ENCODE data around the gene PRDM9. TPM values are rescaled to one million over a fixed set of nuclear protein-coding genes. Genes with fewer than 3 reads are reported as not detected.
"Not testable (repeated sequence)": the region's sequence is repeated elsewhere in the genome, so short reads cannot be mapped to it uniquely, and the experiment has no call there.

The PRDM9 gene
- total RNA-seq, 1 donor from 2014 or later = not detected

GRCh38 chr5:23525751-23526150 lies 18.3 kb downstream of the PRDM9 start:
- intact Hi-C loops (cut with DNase I) = no loop called here

DNA sequence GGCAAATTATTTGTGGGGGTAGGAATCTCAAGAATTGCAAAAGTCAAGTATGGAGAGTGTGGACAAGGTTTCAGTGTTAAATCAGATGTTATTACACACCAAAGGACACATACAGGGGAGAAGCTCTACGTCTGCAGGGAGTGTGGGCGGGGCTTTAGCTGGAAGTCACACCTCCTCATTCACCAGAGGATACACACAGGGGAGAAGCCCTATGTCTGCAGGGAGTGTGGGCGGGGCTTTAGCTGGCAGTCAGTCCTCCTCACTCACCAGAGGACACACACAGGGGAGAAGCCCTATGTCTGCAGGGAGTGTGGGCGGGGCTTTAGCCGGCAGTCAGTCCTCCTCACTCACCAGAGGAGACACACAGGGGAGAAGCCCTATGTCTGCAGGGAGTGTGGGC lies 19.2 kb downstream of the PRDM9 start:
- intact Hi-C loops (cut with DNase I); DNase-seq (ENCODE audit: low spot score); ATAC-seq: not testable (repeated sequence)

More at GRCh38 chr5:23525751-23526150, 18.3 kb downstream of the PRDM9 start:
- no peak for ATAC-seq
- DNase-seq (ENCODE audit: low spot score) = no peak

DNA sequence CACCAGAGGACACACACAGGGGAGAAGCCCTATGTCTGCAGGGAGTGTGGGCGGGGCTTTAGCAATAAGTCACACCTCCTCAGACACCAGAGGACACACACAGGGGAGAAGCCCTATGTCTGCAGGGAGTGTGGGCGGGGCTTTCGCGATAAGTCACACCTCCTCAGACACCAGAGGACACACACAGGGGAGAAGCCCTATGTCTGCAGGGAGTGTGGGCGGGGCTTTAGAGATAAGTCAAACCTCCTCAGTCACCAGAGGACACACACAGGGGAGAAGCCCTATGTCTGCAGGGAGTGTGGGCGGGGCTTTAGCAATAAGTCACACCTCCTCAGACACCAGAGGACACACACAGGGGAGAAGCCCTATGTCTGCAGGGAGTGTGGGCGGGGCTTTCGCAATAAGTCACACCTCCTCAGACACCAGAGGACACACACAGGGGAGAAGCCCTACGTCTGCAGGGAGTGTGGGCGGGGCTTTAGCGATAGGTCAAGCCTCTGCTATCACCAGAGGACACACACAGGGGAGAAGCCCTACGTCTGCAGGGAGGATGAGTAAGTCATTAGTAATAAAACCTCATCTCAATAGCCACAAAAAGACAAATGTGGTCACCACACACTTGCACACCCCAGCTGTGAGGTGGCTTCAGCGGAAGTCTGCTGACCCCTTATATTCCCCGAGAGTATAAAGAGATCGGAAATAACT lies 20.0 kb downstream of the PRDM9 start:
- intact Hi-C loops (cut with DNase I) = not testable (repeated sequence)

DNA sequence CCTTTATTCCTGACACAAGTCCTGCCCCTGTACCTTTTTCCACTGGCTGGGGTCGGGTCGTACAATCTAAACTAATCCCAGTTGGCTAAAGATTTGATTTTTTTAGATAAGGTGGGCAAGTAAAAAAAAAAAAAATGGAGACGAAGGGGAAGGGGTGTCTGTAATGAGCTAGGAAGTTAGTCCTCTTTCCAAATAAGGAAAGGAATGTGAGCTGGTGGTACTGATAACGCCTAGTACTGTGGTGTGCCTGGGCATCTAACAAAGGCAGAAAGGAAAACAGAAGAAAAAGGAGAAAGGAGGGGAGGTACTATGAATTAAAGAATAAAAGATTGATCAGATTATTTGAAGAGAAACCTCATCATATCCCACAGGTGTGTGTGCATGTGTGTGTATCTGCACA lies 21.3 kb downstream of the PRDM9 start:
- DNase-seq (ENCODE audit: low spot score) (no peak), ATAC-seq (no peak)
- intact Hi-C loops (cut with DNase I) = no loop called here

More for the DNA sequence above, 20.0 kb downstream of the PRDM9 start:
- not testable (repeated sequence) for DNase-seq (ENCODE audit: low spot score); ATAC-seq

DNA sequence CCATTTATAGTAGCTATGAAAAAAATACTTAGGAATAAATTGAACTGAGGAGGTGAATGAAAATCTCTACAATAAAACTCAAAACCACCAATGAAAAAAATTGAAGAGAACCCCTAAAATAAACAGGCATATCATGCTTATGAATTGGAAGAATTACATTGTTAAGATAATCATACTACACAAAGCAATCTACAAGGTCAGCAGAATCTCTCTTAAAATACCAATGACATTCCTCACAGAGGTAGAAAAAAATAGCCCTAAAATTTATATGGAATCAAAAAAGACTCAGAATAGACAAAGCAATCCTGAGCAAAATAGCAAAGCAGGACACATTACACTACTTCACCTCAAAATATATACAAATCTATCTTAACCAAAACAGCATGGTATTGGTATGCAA lies 23.2 kb downstream of the PRDM9 start:
- intact Hi-C loops (cut with DNase I) = no loop called here
- no peak for DNase-seq (ENCODE audit: low spot score)
- ATAC-seq = no peak

GRCh38 chr5:23571059-23571458 lies 63.6 kb downstream of the PRDM9 start:
- ATAC-seq = no peak
- intact Hi-C loops (cut with DNase I) = no loop called here

More at GRCh38 chr5:23571059-23571458, 63.6 kb downstream of the PRDM9 start:
- DNase-seq (ENCODE audit: low spot score) = no peak

Data from sciatic nerve (tissue), 2 donors.